Stromal cell of bone marrow (primary cell): ENCODE measurements around the gene TKTL2.

Experiments
- DNase-seq: peaks from one replicate; pipeline ENCODE4 v3.0.0-alpha.2; 2012; ENCODE audit warnings: low read depth

The TKTL2 gene

GRCh38 chr4:163473576-163473975 is at the start of gene TKTL2:
TSS of gene TKTL2 (minus strand) at chr4:163473754. CDS start at chr4:163473734, 20 bp downstream.
- DNase-seq = no peak

- no peak for DNase-seq
Observed at GRCh38 chr4:163515198-163515597, 41.6 kb upstream of the TKTL2 start.

GRCh38 chr4:163505374-163505773 is 31.8 kb upstream of the TKTL2 start:
- no peak for DNase-seq

GRCh38 chr4:163500586-163500985 is 27.0 kb upstream of the TKTL2 start:
- DNase-seq = no peak

- DNase-seq = no peak
Observed at GRCh38 chr4:163495900-163496299, 22.3 kb upstream of the TKTL2 start.

GRCh38 chr4:163494360-163495241 is 21.0 kb upstream of the TKTL2 start, which contains the start of gene TMA16:
TSS of gene TMA16 (plus strand) at chr4:163494690. CDS start at chr4:163494802, 112 bp downstream.
- peak; percentile 88 for DNase-seq

- no peak for DNase-seq
Observed at GRCh38 chr4:163493643-163494359, 20.2 kb upstream of the TKTL2 start.

GRCh38 chr4:163492951-163493504 is 19.5 kb upstream of the TKTL2 start:
- no peak for DNase-seq

GRCh38 chr4:163489929-163490328 is 16.4 kb upstream of the TKTL2 start:
- no peak for DNase-seq

GRCh38 chr4:163486321-163486720 is 12.8 kb upstream of the TKTL2 start:
- DNase-seq = no peak

- DNase-seq = no peak
Observed at GRCh38 chr4:163485589-163485988, 12.0 kb upstream of the TKTL2 start.

- peak; percentile 13 for DNase-seq
Observed at GRCh38 chr4:163484906-163485305, 11.4 kb upstream of the TKTL2 start.

GRCh38 chr4:163482190-163482589 is 8.6 kb upstream of the TKTL2 start:
- DNase-seq = no peak

- DNase-seq = no peak
Observed at GRCh38 chr4:163476761-163477438, 3.3 kb upstream of the TKTL2 start.

- no peak for DNase-seq
Observed at GRCh38 chr4:163474027-163474426, 473 bp upstream of the TKTL2 start.

GRCh38 chr4:163473130-163473529 is 424 bp downstream of the TKTL2 start:
- DNase-seq = no peak

- no peak for DNase-seq
Observed at GRCh38 chr4:163470391-163470790, 3.2 kb downstream of the TKTL2 start.

GRCh38 chr4:163467082-163467770 is 6.3 kb downstream of the TKTL2 start:
- no peak for DNase-seq

GRCh38 chr4:163462556-163462955 is 11.0 kb downstream of the TKTL2 start:
- no peak for DNase-seq

- no peak for DNase-seq
Observed at GRCh38 chr4:163448540-163449203, 24.9 kb downstream of the TKTL2 start.

- DNase-seq = no peak
Observed at GRCh38 chr4:163447481-163447880, 26.1 kb downstream of the TKTL2 start.
